OCI-LY3 (cell line): ENCODE data around the gene ZNF385D.

Experiments
- EZH2phosphoT487 ChIP-seq: fragments of 200-600 bp; shearing (Covaris generic); IDR thresholded peaks from 2 replicates; pipeline ENCODE4 v1.6.1; 2018; ENCODE audit warnings: antibody characterized with exemption, mixed run types, low read depth
- TF ChIP-seq, protein P1 (sequence below): fragments of 200-600, 300-600 bp; sonication (generic); IDR thresholded peaks from 2 replicates; pipeline ENCODE4 v1.5.1; 2014; ENCODE audit warnings: antibody characterized with exemption, low read length, low read depth

DNA sequence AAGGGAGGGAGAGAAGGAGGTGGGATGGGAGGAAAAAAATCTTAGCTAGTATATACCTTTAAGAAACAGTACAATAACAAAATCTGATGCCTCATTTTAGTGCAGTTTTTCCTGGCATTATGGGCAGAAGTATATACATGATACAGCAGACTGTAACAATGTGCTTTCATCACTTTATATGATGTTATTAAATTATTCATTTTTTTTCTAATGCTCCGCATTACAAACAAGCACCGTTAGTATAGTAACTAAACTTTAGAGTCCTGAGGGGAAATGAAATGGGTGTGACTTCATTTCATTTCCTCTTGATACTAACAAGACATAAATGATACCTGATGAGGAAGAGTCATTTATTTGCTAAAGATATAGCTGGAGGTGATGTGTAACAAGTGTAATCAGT is 325.3 kb downstream of the ZNF385D start:
- TF ChIP-seq, protein P1, sequence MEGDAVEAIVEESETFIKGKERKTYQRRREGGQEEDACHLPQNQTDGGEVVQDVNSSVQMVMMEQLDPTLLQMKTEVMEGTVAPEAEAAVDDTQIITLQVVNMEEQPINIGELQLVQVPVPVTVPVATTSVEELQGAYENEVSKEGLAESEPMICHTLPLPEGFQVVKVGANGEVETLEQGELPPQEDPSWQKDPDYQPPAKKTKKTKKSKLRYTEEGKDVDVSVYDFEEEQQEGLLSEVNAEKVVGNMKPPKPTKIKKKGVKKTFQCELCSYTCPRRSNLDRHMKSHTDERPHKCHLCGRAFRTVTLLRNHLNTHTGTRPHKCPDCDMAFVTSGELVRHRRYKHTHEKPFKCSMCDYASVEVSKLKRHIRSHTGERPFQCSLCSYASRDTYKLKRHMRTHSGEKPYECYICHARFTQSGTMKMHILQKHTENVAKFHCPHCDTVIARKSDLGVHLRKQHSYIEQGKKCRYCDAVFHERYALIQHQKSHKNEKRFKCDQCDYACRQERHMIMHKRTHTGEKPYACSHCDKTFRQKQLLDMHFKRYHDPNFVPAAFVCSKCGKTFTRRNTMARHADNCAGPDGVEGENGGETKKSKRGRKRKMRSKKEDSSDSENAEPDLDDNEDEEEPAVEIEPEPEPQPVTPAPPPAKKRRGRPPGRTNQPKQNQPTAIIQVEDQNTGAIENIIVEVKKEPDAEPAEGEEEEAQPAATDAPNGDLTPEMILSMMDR, result no peak
- TF ChIP-seq EZH2phosphoT487, result no peak
